ENCODE results near the gene ZNF134.

The ZNF134 gene

GRCh38 chr19:57613941-57614743 is at the start of gene ZNF134:
ZNF134 (plus strand) TSS chr19:57614242; CDS start chr19:57619469, 5,227 bp downstream.
- Mint-ChIP-seq H3K27me3 (no peaks in the 10 kb centered on the region), H3K27ac (peak within 1 kb of the TSS; percentile 87 to 90), H3K4me3 (peak within 1 kb of the TSS; percentile 83 to 97), H3K9me3 (peaks cover 68 to 69% of the 10 kb centered on the region in 2 donors), H3K4me1 (peaks cover 27% of the 10 kb centered on the region)
- ATAC-seq, result peak; percentile 100
- peak; percentile 87 to 91 for DNase-seq

GRCh38 chr19:57566396-57567265 is 47.4 kb upstream of the ZNF134 start:
- Mint-ChIP-seq H3K4me1 (no peaks in the 10 kb centered on the region), H3K4me3 (no peak overlapping the region), H3K27ac (no peak overlapping the region), H3K9me3 (peaks cover 51 to 79% of the 10 kb centered on the region in 2 donors), H3K27me3 (no peaks in the 10 kb centered on the region)
- DNase-seq, result no peak
- ATAC-seq, result no peak

- Mint-ChIP-seq H3K27me3 (no peaks in the 10 kb centered on the region), H3K9me3 (peaks cover 43 to 88% of the 10 kb centered on the region in 2 donors)
- ATAC-seq, result no peak
Observed at GRCh38 chr19:57570707-57571106, 43.3 kb upstream of the ZNF134 start.

GRCh38 chr19:57572415-57572947 is 41.6 kb upstream of the ZNF134 start:
- no peak for ATAC-seq
- H3K9me3 Mint-ChIP-seq, result peaks cover 48 to 88% of the 10 kb centered on the region in 2 donors
- no peak for DNase-seq
- no peak overlapping the region for H3K4me3 Mint-ChIP-seq
- peaks cover 3% of the 10 kb centered on the region for H3K4me1 Mint-ChIP-seq
- H3K27ac Mint-ChIP-seq, result no peak overlapping the region
- H3K27me3 Mint-ChIP-seq, result no peaks in the 10 kb centered on the region

More at GRCh38 chr19:57570707-57571106, 43.3 kb upstream of the ZNF134 start:
- no peak overlapping the region for H3K4me3 Mint-ChIP-seq
- H3K27ac Mint-ChIP-seq, result no peak overlapping the region
- DNase-seq, result no peak
- H3K4me1 Mint-ChIP-seq, result no peaks in the 10 kb centered on the region

- Mint-ChIP-seq H3K4me1 (peaks cover 17% of the 10 kb centered on the region), H3K9me3 (peaks cover 46 to 74% of the 10 kb centered on the region in 2 donors)
Observed at GRCh38 chr19:57576661-57577060, 37.4 kb upstream of the ZNF134 start.

DNA sequence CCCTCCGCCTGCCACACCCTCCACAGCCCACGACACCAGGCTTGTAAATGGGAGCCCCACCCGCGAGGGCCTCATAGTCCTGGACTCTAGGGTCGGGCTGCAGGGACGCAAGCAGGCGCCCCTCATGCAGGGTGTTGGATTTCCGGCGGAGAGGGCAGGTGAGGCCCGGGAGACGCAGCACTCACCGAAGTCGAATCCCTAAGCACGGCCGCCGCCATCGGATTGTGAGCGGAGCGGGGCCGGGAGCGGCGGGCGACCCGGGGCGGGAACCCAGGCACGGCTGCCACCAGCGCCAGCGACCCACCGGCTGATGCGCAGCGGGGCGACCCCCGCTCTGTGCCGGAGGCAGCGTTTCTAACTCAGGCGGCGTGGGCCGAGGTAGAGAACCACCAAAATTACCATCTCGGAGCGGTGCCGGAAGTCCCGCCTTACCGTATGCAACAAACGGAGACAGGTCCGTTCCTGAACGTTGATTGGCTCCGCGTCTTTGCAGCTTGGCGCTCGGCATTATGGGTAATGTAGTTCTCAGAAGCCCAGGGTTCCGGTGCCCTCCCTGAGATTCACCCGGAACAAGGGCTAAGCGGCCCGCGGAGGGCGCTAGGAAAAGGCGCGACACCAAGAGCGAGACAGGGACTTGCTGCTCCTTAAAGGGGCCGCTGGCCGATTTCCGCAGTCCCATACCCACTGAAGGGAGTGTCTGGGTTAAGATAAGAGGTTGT is 35.4 kb upstream of the ZNF134 start, which contains the start of gene ZNF416:
TSS of gene ZNF416 (minus strand) at position 425 of the 719 bp plus-strand sequence. CDS start at position 218, 207 bp downstream.
- peak; percentile 93 to 97 for DNase-seq
- no peaks in the 10 kb centered on the region for H3K27me3 Mint-ChIP-seq
- ATAC-seq, result peak; percentile 98
- peak within 1 kb of the TSS; percentile 82 to 83 for H3K27ac Mint-ChIP-seq
- H3K4me3 Mint-ChIP-seq, result peak within 1 kb of the TSS; percentile 81 to 86
- peaks cover 46 to 76% of the 10 kb centered on the region in 2 donors for H3K9me3 Mint-ChIP-seq
- H3K4me1 Mint-ChIP-seq, result peaks cover 21% of the 10 kb centered on the region

More at GRCh38 chr19:57576661-57577060, 37.4 kb upstream of the ZNF134 start:
- ATAC-seq (no peak), DNase-seq (no peak)
- Mint-ChIP-seq H3K27ac (no peak overlapping the region), H3K27me3 (no peaks in the 10 kb centered on the region), H3K4me3 (no peak overlapping the region)

- Mint-ChIP-seq H3K27me3 (no peaks in the 10 kb centered on the region), H3K27ac (peak overlapping the region in 1 of 2 donors; percentile 96), H3K4me3 (peak overlapping the region; percentile 16 to 93)
Observed at GRCh38 chr19:57583104-57583520, 30.9 kb upstream of the ZNF134 start.

DNA sequence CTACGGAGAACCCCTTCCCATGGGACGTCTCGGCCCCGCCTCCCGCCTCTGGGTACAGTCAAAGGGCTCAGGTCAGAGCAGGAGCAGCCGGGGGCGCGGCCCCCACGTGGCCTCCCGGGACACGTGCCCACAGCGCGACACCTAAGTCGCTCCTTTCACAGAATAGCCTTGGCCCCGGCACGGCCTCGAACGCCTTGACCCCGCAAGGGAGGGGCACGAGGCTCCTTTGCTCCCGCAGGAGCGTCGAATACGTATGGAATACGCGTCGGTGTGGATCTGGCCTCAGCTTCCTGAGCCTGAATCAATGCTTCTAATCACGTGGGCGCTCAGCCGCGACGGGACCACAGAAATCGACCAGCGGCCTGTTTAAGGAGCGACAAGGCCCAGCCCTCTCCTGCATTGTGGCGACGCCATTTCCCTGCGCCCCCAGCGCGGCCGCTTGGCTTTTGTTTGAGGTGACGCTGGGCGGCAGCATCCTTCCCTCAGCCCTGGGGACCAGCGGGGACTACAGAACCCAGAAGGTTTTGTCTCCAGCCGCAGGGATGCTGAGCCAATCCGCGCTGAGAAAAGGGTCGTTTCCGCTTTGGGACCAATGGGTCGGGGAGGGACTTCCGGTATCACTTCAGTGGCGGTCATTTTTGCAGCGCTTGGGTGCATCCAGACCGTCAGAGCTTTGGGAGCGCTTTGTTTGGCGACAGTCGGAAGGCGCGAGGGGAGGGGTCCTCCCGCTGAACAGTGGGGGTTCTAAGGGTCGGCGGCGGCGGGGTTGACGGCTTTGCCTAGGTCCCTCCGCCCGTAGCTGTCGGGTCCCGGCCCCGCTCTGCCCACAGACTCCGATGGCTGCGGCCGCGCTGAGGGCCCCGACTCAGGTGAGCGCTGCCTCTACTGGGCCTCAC is 30.3 kb upstream of the ZNF134 start, which contains the start of gene ZIK1:
TSS of gene ZIK1 (plus strand) at position 625 of the 896 bp plus-strand sequence. CDS start at position 837, 212 bp downstream.
- H3K9me3 Mint-ChIP-seq, result peaks cover 45 to 82% of the 10 kb centered on the region in 2 donors
- H3K27ac Mint-ChIP-seq, result peak within 1 kb of the TSS; percentile 85 to 96
- ATAC-seq (peak; percentile 94), DNase-seq (peak; percentile 86 to 89)
- peak within 1 kb of the TSS; percentile 86 to 93 for H3K4me3 Mint-ChIP-seq
- H3K27me3 Mint-ChIP-seq, result no peaks in the 10 kb centered on the region
- H3K4me1 Mint-ChIP-seq, result peaks cover 23% of the 10 kb centered on the region

More at GRCh38 chr19:57583104-57583520, 30.9 kb upstream of the ZNF134 start:
- Mint-ChIP-seq H3K9me3 (peaks cover 41 to 75% of the 10 kb centered on the region in 2 donors), H3K4me1 (peaks cover 26% of the 10 kb centered on the region)
- ATAC-seq (no peak), DNase-seq (no peak)

- Mint-ChIP-seq H3K4me3 (no peak overlapping the region), H3K4me1 (peaks cover 19% of the 10 kb centered on the region), H3K27ac (no peak overlapping the region), H3K27me3 (no peaks in the 10 kb centered on the region), H3K9me3 (peaks cover 56 to 83% of the 10 kb centered on the region in 2 donors)
- no peak for DNase-seq
- no peak for ATAC-seq
Observed at GRCh38 chr19:57587529-57587928, 26.5 kb upstream of the ZNF134 start.

GRCh38 chr19:57599377-57599760 is 14.7 kb upstream of the ZNF134 start:
- Mint-ChIP-seq H3K4me3 (peak overlapping the region; percentile 86 to 91), H3K4me1 (peaks cover 24% of the 10 kb centered on the region), H3K27me3 (no peaks in the 10 kb centered on the region), H3K27ac (peak overlapping the region; percentile 75 to 93), H3K9me3 (peaks cover 42 to 68% of the 10 kb centered on the region in 2 donors)
- ATAC-seq (peak; percentile 52), DNase-seq (no peak)

- H3K9me3 Mint-ChIP-seq, result peaks cover 47 to 73% of the 10 kb centered on the region in 2 donors
Observed at GRCh38 chr19:57599761-57600383, 14.2 kb upstream of the ZNF134 start, which contains the start of gene ZNF530. ZNF530 (plus strand) TSS chr19:57599885; CDS start chr19:57604346, 4,461 bp downstream.

GRCh38 chr19:57606931-57607330 is 7.1 kb upstream of the ZNF134 start:
- Mint-ChIP-seq H3K27ac (no peak overlapping the region), H3K4me1 (no peaks in the 10 kb centered on the region), H3K27me3 (no peaks in the 10 kb centered on the region), H3K4me3 (no peak overlapping the region), H3K9me3 (peaks cover 43 to 59% of the 10 kb centered on the region in 2 donors)
- DNase-seq (no peak), ATAC-seq (no peak)

More at GRCh38 chr19:57599761-57600383, 14.2 kb upstream of the ZNF134 start, which contains the start of gene ZNF530:
- H3K4me1 Mint-ChIP-seq, result peaks cover 24% of the 10 kb centered on the region
- peak within 1 kb of the TSS; percentile 75 to 93 for H3K27ac Mint-ChIP-seq
- DNase-seq, result peak; percentile 84 to 89
- H3K4me3 Mint-ChIP-seq, result peak within 1 kb of the TSS; percentile 86 to 91
- peak; percentile 99 for ATAC-seq
- no peaks in the 10 kb centered on the region for H3K27me3 Mint-ChIP-seq

GRCh38 chr19:57611113-57611512 is 2.9 kb upstream of the ZNF134 start:
- Mint-ChIP-seq H3K27me3 (no peaks in the 10 kb centered on the region), H3K4me3 (no peak overlapping the region), H3K27ac (no peak overlapping the region), H3K9me3 (peaks cover 45 to 55% of the 10 kb centered on the region in 2 donors), H3K4me1 (peaks cover 18% of the 10 kb centered on the region)
- no peak for DNase-seq
- ATAC-seq, result no peak

Data from stimulated activated naive CD8-positive, alpha-beta T cell treated with anti-CD3 and anti-CD28 coated beads, Interleukin-15, amount 100 ng/mL, for 72 hours (primary cell).